Subcutaneous adipose tissue (tissue), 4 donors: Measurements from ENCODE around the gene MMD2. TPM values are rescaled to one million over a fixed set of nuclear protein-coding genes. Genes with fewer than 3 reads are reported as not detected.

Experiments used
- CTCF ChIP-seq: fragments of 450-650 bp; IDR thresholded peaks from one replicate; pipeline ENCODE4 v1.5.1; 2016; ENCODE audit warnings: low read depth, mild to moderate bottlenecking, control low read depth, antibody characterized with exemption, moderate library complexity
- small RNA-seq: library from RNA; depleted of rRNA; stranded (forward); fragments of <200 nt; gene quantifications from one replicate; pipeline ENCODE3, GENCODE V24; 2016
- total RNA-seq, 4 donors: library from RNA; depleted of rRNA; stranded (reverse); fragments of >200 nt; gene quantifications; one replicate each; pipeline ENCODE4 v1.1.0, GENCODE V29; 2016

Gene MMD2
- total RNA-seq, 4 donors from 2014 or later: not detected

DNA sequence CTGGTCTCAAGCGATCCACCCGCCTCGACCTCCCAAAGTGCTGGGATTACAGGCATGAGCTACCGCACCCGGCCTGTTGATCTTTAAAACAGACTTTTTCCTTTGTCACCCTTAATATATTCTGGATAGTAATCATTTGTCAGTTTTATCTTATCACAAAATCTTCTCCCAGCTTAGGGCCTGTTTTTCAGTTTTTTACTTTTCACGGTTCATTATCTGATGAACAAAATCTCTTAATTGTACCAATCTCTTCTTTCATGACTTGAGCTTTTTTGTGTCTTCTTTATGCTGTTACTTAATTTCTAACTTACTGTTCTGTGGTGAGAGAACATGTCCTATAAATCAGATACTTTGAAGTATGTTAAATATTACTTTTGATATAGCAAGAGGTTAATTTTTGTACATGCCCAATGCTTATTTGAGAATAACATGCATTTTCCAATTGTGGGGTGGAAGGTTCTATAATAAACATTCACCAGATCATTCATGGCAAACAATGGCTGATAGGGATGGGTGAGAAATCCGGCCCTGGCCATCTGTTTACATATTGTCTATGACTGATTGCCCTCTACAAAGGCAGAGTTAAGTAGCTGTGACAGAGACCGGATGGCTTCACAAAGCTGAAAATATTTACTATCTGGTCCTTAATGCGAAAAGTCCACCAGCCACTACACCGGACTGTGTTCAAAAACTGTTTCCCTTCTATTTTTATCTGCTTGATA, 102.5 kb downstream of the MMD2 start:
- no peak for TF ChIP-seq CTCF

Small RNAs within 50 kb of the gene (small RNA-seq; reads per million reads assigned to genes)
- not detected for gene AC092032.1

Other genes with a start within 250 kb of the MMD2 start
- 10 to 100 TPM in 3 of 4 donors, 1 to 10 TPM in 1; 9.6 to 39.4 (median 21.1) TPM for gene AP5Z1, start 183.6 kb downstream of the MMD2 start, total RNA-seq
- gene PAPOLB, start 97.2 kb downstream of the MMD2 start, total RNA-seq: under 1 TPM; 0.22 to 0.68 (median 0.35) TPM
- 1 to 10 TPM; 5.4 to 7.7 (median 6.3) TPM for gene RADIL, start 75.5 kb downstream of the MMD2 start, total RNA-seq
- gene RBAK, start 86.7 kb upstream of the MMD2 start, total RNA-seq: 10 to 100 TPM in 2 of 4 donors, 1 to 10 TPM in 2; 9.5 to 14.7 (median 11.4) TPM
- 10 to 100 TPM; 40.8 to 78.4 (median 67.9) TPM for gene WIPI2, start 231.0 kb upstream of the MMD2 start, total RNA-seq